ENCODE data around the gene IL4.

Gene IL4

GRCh38 chr5:132674671-132675506, 1.1 kb downstream of the IL4 start:
- no peaks in the 10 kb centered on the region for H3K36me3 ChIP-seq (replicated peaks)
- in situ Hi-C loops (cut with MboI; ENCODE audit: low sequenced_read_pairs): no loop called here
- no peak overlapping the region for H3K4me3 ChIP-seq
- no peaks in the 10 kb centered on the region for H3K4me1 ChIP-seq
- no peaks in the 10 kb centered on the region for H3K27me3 ChIP-seq (ENCODE audit: low read depth)
- 0 out of 2 replicates have a peak, but pooled peaks cover 2% of the 10 kb centered on the region for H3K9me3 ChIP-seq
- DNase-seq (ENCODE audit: low spot score in 2 of 2): no peak

- Histone ChIP-seq H3K4me1 (no peaks in the 10 kb centered on the region), H3K4me3 (no peak overlapping the region), H3K27me3 (ENCODE audit: low read depth) (no peaks in the 10 kb centered on the region), H3K9me3 (0 out of 2 replicates have a peak, but pooled peaks cover under 1% of the 10 kb centered on the region), H3K36me3 (replicated peaks) (no peaks in the 10 kb centered on the region)
- DNase-seq (ENCODE audit: low spot score in 2 of 2): no peak
- in situ Hi-C loops (cut with MboI; ENCODE audit: low sequenced_read_pairs): no loop called here
These were observed 2.3 kb downstream of the IL4 start for GRCh38 chr5:132675936-132676689.

GRCh38 chr5:132677191-132677590, 3.4 kb downstream of the IL4 start:
- no peak for DNase-seq (ENCODE audit: low spot score in 2 of 2)
- H3K36me3 ChIP-seq (replicated peaks): no peaks in the 10 kb centered on the region
- H3K4me1 ChIP-seq: no peaks in the 10 kb centered on the region

GRCh38 chr5:132677682-132678400, 4.1 kb downstream of the IL4 start:
- in situ Hi-C loops (cut with MboI; ENCODE audit: low sequenced_read_pairs): no loop called here
- H3K4me3 ChIP-seq: no peak overlapping the region
- H3K9me3 ChIP-seq: no peaks in the 10 kb centered on the region
- H3K27me3 ChIP-seq (ENCODE audit: low read depth): no peaks in the 10 kb centered on the region
- no peaks in the 10 kb centered on the region for H3K36me3 ChIP-seq (replicated peaks)
- no peak for DNase-seq (ENCODE audit: low spot score in 2 of 2)
- no peaks in the 10 kb centered on the region for H3K4me1 ChIP-seq

More at GRCh38 chr5:132677191-132677590, 3.4 kb downstream of the IL4 start:
- no peak overlapping the region for H3K4me3 ChIP-seq
- no peaks in the 10 kb centered on the region for H3K27me3 ChIP-seq (ENCODE audit: low read depth)
- no peaks in the 10 kb centered on the region for H3K9me3 ChIP-seq
- in situ Hi-C loops (cut with MboI; ENCODE audit: low sequenced_read_pairs): no loop called here

GRCh38 chr5:132678735-132679134, 4.9 kb downstream of the IL4 start:
- no peaks in the 10 kb centered on the region for H3K9me3 ChIP-seq
- no peak overlapping the region for H3K4me3 ChIP-seq
- H3K27me3 ChIP-seq (ENCODE audit: low read depth): no peaks in the 10 kb centered on the region
- no peak for DNase-seq (ENCODE audit: low spot score in 2 of 2)
- in situ Hi-C loops (cut with MboI; ENCODE audit: low sequenced_read_pairs): no loop called here
- no peaks in the 10 kb centered on the region for H3K4me1 ChIP-seq
- no peaks in the 10 kb centered on the region for H3K36me3 ChIP-seq (replicated peaks)

GRCh38 chr5:132679166-132679565, 5.4 kb downstream of the IL4 start:
- in situ Hi-C loops (cut with MboI; ENCODE audit: low sequenced_read_pairs): no loop called here
- H3K9me3 ChIP-seq: no peaks in the 10 kb centered on the region
- H3K27me3 ChIP-seq (ENCODE audit: low read depth): no peaks in the 10 kb centered on the region

GRCh38 chr5:132679717-132680380, 6.1 kb downstream of the IL4 start:
- H3K4me3 ChIP-seq: no peak overlapping the region
- no peak for DNase-seq (ENCODE audit: low spot score in 2 of 2)
- no peaks in the 10 kb centered on the region for H3K9me3 ChIP-seq
- H3K27me3 ChIP-seq (ENCODE audit: low read depth): no peaks in the 10 kb centered on the region
- in situ Hi-C loops (cut with MboI; ENCODE audit: low sequenced_read_pairs): no loop called here
- H3K36me3 ChIP-seq (replicated peaks): no peaks in the 10 kb centered on the region
- H3K4me1 ChIP-seq: no peaks in the 10 kb centered on the region

More at GRCh38 chr5:132679166-132679565, 5.4 kb downstream of the IL4 start:
- Histone ChIP-seq H3K4me3 (no peak overlapping the region), H3K4me1 (no peaks in the 10 kb centered on the region), H3K36me3 (replicated peaks) (no peaks in the 10 kb centered on the region)
- no peak for DNase-seq (ENCODE audit: low spot score in 2 of 2)

- in situ Hi-C loops (cut with MboI; ENCODE audit: low sequenced_read_pairs): no loop called here
- no peak overlapping the region for H3K4me3 ChIP-seq
- no peaks in the 10 kb centered on the region for H3K9me3 ChIP-seq
- no peaks in the 10 kb centered on the region for H3K27me3 ChIP-seq (ENCODE audit: low read depth)
- no peaks in the 10 kb centered on the region for H3K36me3 ChIP-seq (replicated peaks)
- no peak for DNase-seq (ENCODE audit: low spot score in 2 of 2)
- H3K4me1 ChIP-seq: no peaks in the 10 kb centered on the region
These were observed 7.1 kb downstream of the IL4 start for GRCh38 chr5:132680780-132681475.

GRCh38 chr5:132681476-132681831, 7.7 kb downstream of the IL4 start:
- DNase-seq (ENCODE audit: low spot score in 2 of 2): no peak
- in situ Hi-C loops (cut with MboI; ENCODE audit: low sequenced_read_pairs): no loop called here
- Histone ChIP-seq H3K4me1 (no peaks in the 10 kb centered on the region), H3K36me3 (replicated peaks) (no peaks in the 10 kb centered on the region), H3K27me3 (ENCODE audit: low read depth) (no peaks in the 10 kb centered on the region), H3K4me3 (no peak overlapping the region), H3K9me3 (no peaks in the 10 kb centered on the region)

- in situ Hi-C loops (cut with MboI; ENCODE audit: low sequenced_read_pairs): no loop called here
- no peaks in the 10 kb centered on the region for H3K9me3 ChIP-seq
- H3K27me3 ChIP-seq (ENCODE audit: low read depth): no peaks in the 10 kb centered on the region
- H3K4me1 ChIP-seq: no peaks in the 10 kb centered on the region
- H3K4me3 ChIP-seq: no peak overlapping the region
- no peak for DNase-seq (ENCODE audit: low spot score in 2 of 2)
- no peaks in the 10 kb centered on the region for H3K36me3 ChIP-seq (replicated peaks)
These were observed 8.2 kb downstream of the IL4 start for GRCh38 chr5:132681983-132682382.

- Histone ChIP-seq H3K9me3 (no peaks in the 10 kb centered on the region), H3K27me3 (ENCODE audit: low read depth) (no peaks in the 10 kb centered on the region), H3K36me3 (replicated peaks) (no peaks in the 10 kb centered on the region), H3K4me3 (no peak overlapping the region), H3K4me1 (no peaks in the 10 kb centered on the region)
- in situ Hi-C loops (cut with MboI; ENCODE audit: low sequenced_read_pairs): no loop called here
- DNase-seq (ENCODE audit: low spot score in 2 of 2): no peak
These were observed 10.7 kb downstream of the IL4 start for GRCh38 chr5:132684491-132684890.

GRCh38 chr5:132684922-132685720, 11.3 kb downstream of the IL4 start:
- no peaks in the 10 kb centered on the region for H3K4me1 ChIP-seq
- no peak for DNase-seq (ENCODE audit: low spot score in 2 of 2)
- in situ Hi-C loops (cut with MboI; ENCODE audit: low sequenced_read_pairs): no loop called here

More at GRCh38 chr5:132684922-132685720, 11.3 kb downstream of the IL4 start:
- no peaks in the 10 kb centered on the region for H3K9me3 ChIP-seq
- H3K36me3 ChIP-seq (replicated peaks): no peaks in the 10 kb centered on the region
- no peaks in the 10 kb centered on the region for H3K27me3 ChIP-seq (ENCODE audit: low read depth)
- H3K4me3 ChIP-seq: no peak overlapping the region
